IPS-18c (cell line): Measurements from ENCODE around the gene EML6.

ENCODE experiments used
- H3K4me3 ChIP-seq: 2 replicates; pipeline ENCODE4 v1.7.0; 2013; ENCODE audit warnings: low read depth, mild to moderate bottlenecking, low read length, moderate library complexity; ENCODE audit not compliant: insufficient read depth
- H3K9me3 ChIP-seq: one replicate; pipeline ENCODE4 v1.6.1; 2013; ENCODE audit warnings: mild to moderate bottlenecking, low read length, moderate library complexity; ENCODE audit not compliant: control insufficient read depth, insufficient read depth

Gene EML6

GRCh38 chr2:54902763-54903162 lies 179.3 kb downstream of the EML6 start:
- H3K4me3 ChIP-seq: no peak overlapping the region
- no peaks in the 10 kb centered on the region for H3K9me3 ChIP-seq

- no peak overlapping the region for H3K4me3 ChIP-seq
- H3K9me3 ChIP-seq: no peaks in the 10 kb centered on the region
Observed at GRCh38 chr2:54903736-54904554, 180.5 kb downstream of the EML6 start.

- no peaks in the 10 kb centered on the region for H3K9me3 ChIP-seq
- H3K4me3 ChIP-seq: no peak overlapping the region
Observed at GRCh38 chr2:54904836-54905235, 181.4 kb downstream of the EML6 start.

- H3K4me3 ChIP-seq: no peak overlapping the region
Observed at GRCh38 chr2:54906716-54907115, 183.3 kb downstream of the EML6 start.

GRCh38 chr2:54907663-54908062 lies 184.2 kb downstream of the EML6 start:
- H3K4me3 ChIP-seq: no peak overlapping the region
- H3K9me3 ChIP-seq: no peaks in the 10 kb centered on the region

More at GRCh38 chr2:54906716-54907115, 183.3 kb downstream of the EML6 start:
- H3K9me3 ChIP-seq: no peaks in the 10 kb centered on the region

GRCh38 chr2:54908591-54908990 lies 185.1 kb downstream of the EML6 start:
- Histone ChIP-seq H3K4me3 (no peak overlapping the region), H3K9me3 (no peaks in the 10 kb centered on the region)

GRCh38 chr2:54909001-54909400 lies 185.5 kb downstream of the EML6 start:
- H3K9me3 ChIP-seq: no peaks in the 10 kb centered on the region
- no peak overlapping the region for H3K4me3 ChIP-seq

GRCh38 chr2:54912305-54912704 lies 188.8 kb downstream of the EML6 start:
- Histone ChIP-seq H3K4me3 (no peak overlapping the region), H3K9me3 (no peaks in the 10 kb centered on the region)

- H3K9me3 ChIP-seq: no peaks in the 10 kb centered on the region
Observed at GRCh38 chr2:54912893-54913292, 189.4 kb downstream of the EML6 start.

GRCh38 chr2:54914637-54915036 lies 191.2 kb downstream of the EML6 start:
- no peaks in the 10 kb centered on the region for H3K9me3 ChIP-seq

More at GRCh38 chr2:54912893-54913292, 189.4 kb downstream of the EML6 start:
- H3K4me3 ChIP-seq: no peak overlapping the region

GRCh38 chr2:54915101-54915500 lies 191.6 kb downstream of the EML6 start:
- Histone ChIP-seq H3K9me3 (no peaks in the 10 kb centered on the region), H3K4me3 (no peak overlapping the region)

More at GRCh38 chr2:54914637-54915036, 191.2 kb downstream of the EML6 start:
- H3K4me3 ChIP-seq: no peak overlapping the region

- no peaks in the 10 kb centered on the region for H3K9me3 ChIP-seq
- no peak overlapping the region for H3K4me3 ChIP-seq
Observed at GRCh38 chr2:54916637-54917036, 193.2 kb downstream of the EML6 start.

- no peak overlapping the region for H3K4me3 ChIP-seq
- no peaks in the 10 kb centered on the region for H3K9me3 ChIP-seq
Observed at GRCh38 chr2:54918647-54919280, 195.3 kb downstream of the EML6 start.

GRCh38 chr2:54920660-54921059 lies 197.2 kb downstream of the EML6 start:
- no peaks in the 10 kb centered on the region for H3K9me3 ChIP-seq
- H3K4me3 ChIP-seq: no peak overlapping the region

GRCh38 chr2:54924121-54924520 lies 200.7 kb downstream of the EML6 start:
- Histone ChIP-seq H3K4me3 (no peak overlapping the region), H3K9me3 (no peaks in the 10 kb centered on the region)

GRCh38 chr2:54925022-54925421 lies 201.6 kb downstream of the EML6 start:
- H3K9me3 ChIP-seq: no peaks in the 10 kb centered on the region

GRCh38 chr2:54927085-54927750 lies 203.8 kb downstream of the EML6 start:
- no peaks in the 10 kb centered on the region for H3K9me3 ChIP-seq
- no peak overlapping the region for H3K4me3 ChIP-seq

More at GRCh38 chr2:54925022-54925421, 201.6 kb downstream of the EML6 start:
- no peak overlapping the region for H3K4me3 ChIP-seq
